K562 (cell line): ENCODE results near the gene TNFSF15. TPM values are rescaled to one million over a fixed set of nuclear protein-coding genes. Genes with fewer than 3 reads are reported as not detected.

ENCODE experiments used
- ATAC-seq: fragments of 200-7000 bp; cut with Tn5 transposase; 3 replicates; pipeline ENCODE4 v1.9.1; 2020; ENCODE audit warnings: moderate library complexity
- BruUV-seq: library from RNA; stranded (reverse); fragments of 400-500 nt; replicated peaks from 2 replicates; lab custom pipeline; 2021; lab: Mats Ljungman, UMichigan
- CTCF ChIA-PET: fragments of 300-600 bp; formaldehyde crosslinking; extraction: SDS; loops from one replicate; lab custom pipeline; 2021; ENCODE audit warnings: low intra/inter-chr PET ratio; lab: Yijun Ruan, JAX
- POLR2A ChIA-PET: fragments of 300-600, 350-650 bp; sonication (Branson Sonifier 250); formaldehyde crosslinking; extraction: SDS; loops from one replicate; lab custom pipeline; 2021; ENCODE audit warnings: antibody characterized with exemption, inconsistent platforms; lab: Yijun Ruan, JAX
- DNase-seq, 4 experiments: peaks; one replicate each; pipeline versions ENCODE4 v3.0.0 to v3.0.0-alpha.2; 2011 to 2018; ENCODE audit warnings: low spot score in 3 of 4, mixed read lengths in 3 of 4; ENCODE audit errors: extremely low read depth in 1 of 4
- FAIRE-seq: peaks from 2 replicates; lab custom pipeline; 2011; peaks lifted over from hg19 to GRCh38; lab: Jason Lieb, UNC
- H2AFZ ChIP-seq: 2 replicates; pipeline ENCODE4 v1.6.0; 2011; ENCODE audit warnings: low read depth, low read length, control low read depth, inconsistent platforms
- H3K27ac ChIP-seq: fragments of 200-600 bp; 3 replicates; pipeline ENCODE4 v1.8.0; 2011; ENCODE audit warnings: low read depth, mild to moderate bottlenecking, control low read depth, inconsistent platforms, low read length, moderate library complexity, mixed read lengths; ENCODE audit errors: extremely low read depth
- H3K27me3 ChIP-seq, 2 experiments: fragments of 300-600 bp in 1 of 2; 2 replicates in 1 of 2; 3 replicates in 1 of 2; pipeline versions ENCODE4 v1.6.0 to v1.8.0; 2011; ENCODE audit warnings: inconsistent platforms in 2 of 2, low read length in 2 of 2, mild to moderate bottlenecking in 1 of 2, mixed read lengths in 1 of 2, moderate library complexity in 1 of 2; ENCODE audit not compliant: control insufficient read depth in 2 of 2, insufficient read depth in 2 of 2
- H3K36me3 ChIP-seq: fragments of 300-600 bp; 3 replicates; pipeline ENCODE4 v1.8.0; 2011; ENCODE audit warnings: mild to moderate bottlenecking, low read length, inconsistent platforms; ENCODE audit not compliant: control insufficient read depth, insufficient read depth
- H3K4me1 ChIP-seq, 2 experiments: fragments of 200-600 bp in 1 of 2; replicated peaks in 1 of 2; 2 replicates in 1 of 2; 3 replicates in 1 of 2; pipeline versions ENCODE4 v1.5.1 to v1.8.0; 2011; ENCODE audit warnings: inconsistent platforms in 2 of 2, low read length in 2 of 2, mild to moderate bottlenecking in 1 of 2, mixed read lengths in 1 of 2, moderate library complexity in 1 of 2; ENCODE audit not compliant: control insufficient read depth in 2 of 2, insufficient read depth in 2 of 2
- H3K4me2 ChIP-seq: 2 replicates; pipeline ENCODE4 v1.6.1; 2011; ENCODE audit warnings: low read length, control low read depth, inconsistent platforms, mixed read lengths; ENCODE audit not compliant: insufficient read depth
- H3K4me3 ChIP-seq: fragments of 200-600 bp; sonication (generic), shearing (Covaris generic); 2 replicates; pipeline ENCODE4 v1.5.1; 2016; ENCODE audit warnings: control low read depth, inconsistent platforms
- H3K79me2 ChIP-seq: fragments of 200-600 bp; 3 replicates; pipeline ENCODE4 v1.8.0; 2011; ENCODE audit warnings: low read length, inconsistent platforms; ENCODE audit not compliant: control insufficient read depth, insufficient read depth
- H3K9ac ChIP-seq, 2 experiments: 2 replicates each; pipeline versions ENCODE4 v1.6.0 to v1.6.1; 2011; ENCODE audit warnings: low read depth in 2 of 2, low read length in 2 of 2, control low read depth in 1 of 2, inconsistent platforms in 1 of 2, mild to moderate bottlenecking in 1 of 2, mixed read lengths in 1 of 2; ENCODE audit not compliant: insufficient read depth in 1 of 2
- H3K9me1 ChIP-seq: one replicate; pipeline ENCODE4 v1.6.0; 2011; ENCODE audit warnings: inconsistent platforms, mild to moderate bottlenecking, low read length, moderate library complexity; ENCODE audit not compliant: control insufficient read depth, insufficient read depth
- H3K9me3 ChIP-seq: replicated peaks from 2 replicates; pipeline ENCODE4 v1.5.1; 2011; ENCODE audit warnings: low read depth, low read length, inconsistent platforms; ENCODE audit not compliant: control insufficient read depth, insufficient read depth
- H4K20me1 ChIP-seq: replicated peaks from 2 replicates; pipeline ENCODE4 v1.6.1; 2011; ENCODE audit warnings: low read length, inconsistent platforms, mixed read lengths; ENCODE audit not compliant: control insufficient read depth, insufficient read depth
- ESRRA ChIP-seq: fragments of 450-650 bp; IDR thresholded peaks from 2 replicates; pipeline ENCODE4 v1.6.1; 2014; ENCODE audit warnings: low read depth, mild to moderate bottlenecking, moderate library complexity, borderline replicate concordance
- FOXP1 ChIP-seq: sonication (generic); formaldehyde crosslinking; IDR thresholded peaks from 2 replicates; pipeline ENCODE4 v1.8.0; 2022; ENCODE audit warnings: mild to moderate bottlenecking, missing genetic modification reagents
- HDAC1 ChIP-seq, 2 experiments: fragments of 450-650 bp; IDR thresholded peaks; 2 replicates each; pipeline ENCODE4 v1.6.1; 2016 to 2017; ENCODE audit warnings: inconsistent platforms in 1 of 2, mild to moderate bottlenecking in 1 of 2, moderate library complexity in 1 of 2
- MED1 ChIP-seq: sonication (generic); formaldehyde crosslinking; IDR thresholded peaks from 2 replicates; pipeline ENCODE4 v1.8.1; 2023; ENCODE audit warnings: missing genetic modification reagents, borderline replicate concordance
- NFE2 ChIP-seq: IDR thresholded peaks from 2 replicates; pipeline ENCODE4 v1.6.1; 2014; ENCODE audit warnings: antibody characterized with exemption, low read depth
- THRAP3 ChIP-seq: fragments of 450-650 bp; IDR thresholded peaks from 2 replicates; pipeline ENCODE4 v1.6.1; 2016; ENCODE audit warnings: mild to moderate bottlenecking, inconsistent platforms, borderline replicate concordance
- TOE1 ChIP-seq, 2 experiments: fragments of 450-650 bp in 1 of 2; sonication (generic) in 1 of 2; formaldehyde crosslinking in 1 of 2; IDR thresholded peaks; 2 replicates each; pipeline versions ENCODE4 v1.7.1 to v1.8.0; 2016 to 2022; ENCODE audit warnings: borderline replicate concordance in 2 of 2, mild to moderate bottlenecking in 2 of 2, antibody characterized with exemption in 1 of 2, inconsistent platforms in 1 of 2, low read depth in 1 of 2, missing genetic modification reagents in 1 of 2, moderate library complexity in 1 of 2
- ZNF57 ChIP-seq: fragments of 450-650 bp; formaldehyde crosslinking; IDR thresholded peaks from 2 replicates; pipeline ENCODE4 v1.4.0; 2020; ENCODE audit warnings: mild to moderate bottlenecking, moderate library complexity
- ZSCAN32 ChIP-seq: fragments of 450-650 bp; formaldehyde crosslinking; IDR thresholded peaks from 2 replicates; pipeline ENCODE4 v1.4.0; 2020; ENCODE audit warnings: mild to moderate bottlenecking, moderate library complexity
- WGBS: fragments of 100-300 bp; shearing (Covaris generic); methylation state at CpG from one replicate; pipeline ENCODE4 v1.1.6; 2016; ENCODE audit warnings: low coverage, mixed read lengths; ENCODE audit not compliant: insufficient coverage; ENCODE audit errors: missing lambda C conversion rate; 5-methylcytosine and 5-hydroxymethylcytosine counted together
- in situ Hi-C: fragments of 300-500 bp; cut with MboI; formaldehyde crosslinking; loops from 4 replicates; pipeline ENCODE4 v1.15.0; 2018; ENCODE audit warnings: inconsistent platforms, mixed read lengths
- intact Hi-C: fragments of 100-400 bp; cut with micrococcal nuclease; formaldehyde crosslinking; loops from 2 replicates; pipeline ENCODE4 v1.14.2; 2022
- polyA plus RNA-seq, 8 experiments: library from polyadenylated mRNA; depleted of rRNA in 4 of 8; stranded (reverse) in 5 of 8; unstranded in 3 of 8; fragments of >200 nt; fragmentation: Nextera tagmentation in 2 of 8; fragmentation: Illumina TruSeq in 1 of 8; extraction: Ambion mirVana in 2 of 8; extraction: Trizol in 1 of 8; gene quantifications; 2 replicates each; pipeline versions ENCODE4 v1.2.1 to v1.2.3, GENCODE V29; 2011 to 2014; ENCODE audit warnings: inconsistent platforms in 1 of 8, missing spikeins in 1 of 8
- total RNA-seq, 7 experiments: library from RNA; depleted of rRNA in 6 of 7; stranded (reverse); fragments of >200 nt in 6 of 7; fragmentation: Illumina TruSeq in 2 of 7; extraction: Trizol in 2 of 7; gene quantifications; 2 replicates each; pipeline versions ENCODE4 v1.2.1 to v1.2.3, GENCODE V29; 2011 to 2021; ENCODE audit warnings: low replicate concordance in 1 of 7
- TF ChIP-seq, protein P1 (sequence below): fragments of 250-450 bp; sonication (Bioruptor Pico); IDR thresholded peaks from 2 replicates; pipeline ENCODE4 v1.8.0; 2022; ENCODE audit warnings: moderate library complexity, mild to moderate bottlenecking, inconsistent platforms
- TF ChIP-seq, protein P2 (sequence below): fragments of 250-450 bp; sonication (Bioruptor Pico); IDR thresholded peaks from 2 replicates; pipeline ENCODE4 v1.4.0; 2020; ENCODE audit warnings: mild to moderate bottlenecking, moderate library complexity
- TF ChIP-seq, protein P3 (sequence below): fragments of 450-650 bp; IDR thresholded peaks from 2 replicates; pipeline ENCODE4 v1.6.1; 2017; ENCODE audit warnings: antibody characterized with exemption, mild to moderate bottlenecking

The TNFSF15 gene
- total and polyA plus RNA-seq, 9 of the 15 experiments (the other 6 are each of a cell fraction or from before 2014, with no cell fraction given) = not detected

DNA sequence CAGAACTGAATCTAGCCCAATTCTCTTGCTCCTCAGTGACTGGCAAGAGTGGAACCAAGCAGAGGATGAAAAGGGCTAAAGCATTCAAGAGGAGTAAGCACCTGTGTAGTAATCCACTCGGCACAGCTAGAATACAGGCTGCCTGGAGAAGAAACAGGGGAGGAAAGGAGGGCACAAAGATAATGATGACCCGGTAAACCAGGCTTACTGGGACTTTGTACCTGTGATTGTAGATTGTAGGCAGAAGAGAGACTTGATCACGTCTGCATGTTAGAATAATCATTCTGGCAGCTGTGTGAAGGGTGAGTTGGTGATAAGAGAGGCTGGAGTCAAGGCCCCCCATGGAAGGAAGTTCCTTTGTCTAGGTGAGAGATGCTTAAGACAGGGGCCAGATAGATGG is 20.6 kb upstream of the TNFSF15 start:
- in situ Hi-C loops = no loop called here
- Histone ChIP-seq H3K79me2 (no peaks in the 10 kb centered on the region), H3K4me1 (no peaks in the 10 kb centered on the region), H3K9me1 (no peaks in the 10 kb centered on the region), H3K27me3 (no peaks in the 10 kb centered on the region), H4K20me1 (no peaks in the 10 kb centered on the region), H3K27ac (no peak overlapping the region), H3K4me2 (no peak overlapping the region), H3K4me3 (no peak overlapping the region), H3K36me3 (no peaks in the 10 kb centered on the region)
- intact Hi-C loops = no loop called here
- no peak for FAIRE-seq
- POLR2A ChIA-PET = no interaction called here
- BruUV-seq = no TSS peak
- WGBS = 5% methylated on average over 3 of the region's 3 CpGs
- DNase-seq = no peak
- no peak for TF ChIP-seq HDAC1 (IDR thresholded peaks at IDR 0.05)
- no peak for TF ChIP-seq ZSCAN32 (CRISPR knock-in tag)
- no peak for TF ChIP-seq FOXP1 (CRISPR knock-in tag)
- TF ChIP-seq MED1 (CRISPR knock-in tag) = no peak
- TF ChIP-seq TOE1 (IDR thresholded peaks at IDR 0.05; ENCODE audit: borderline replicate concordance) = no peak
- no peak for TF ChIP-seq TOE1 (CRISPR knock-in tag; IDR thresholded peaks at IDR 0.05; ENCODE audit: borderline replicate concordance, low read depth)
- TF ChIP-seq, protein P1, sequence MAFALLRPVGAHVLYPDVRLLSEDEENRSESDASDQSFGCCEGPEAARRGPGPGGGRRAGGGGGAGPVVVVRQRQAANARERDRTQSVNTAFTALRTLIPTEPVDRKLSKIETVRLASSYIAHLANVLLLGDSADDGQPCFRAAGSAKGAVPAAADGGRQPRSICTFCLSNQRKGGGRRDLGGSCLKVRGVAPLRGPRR (CRISPR knock-in tag) = no peak
- TF ChIP-seq NFE2 = no peak
- TF ChIP-seq THRAP3 = no peak
- TF ChIP-seq, protein P2, sequence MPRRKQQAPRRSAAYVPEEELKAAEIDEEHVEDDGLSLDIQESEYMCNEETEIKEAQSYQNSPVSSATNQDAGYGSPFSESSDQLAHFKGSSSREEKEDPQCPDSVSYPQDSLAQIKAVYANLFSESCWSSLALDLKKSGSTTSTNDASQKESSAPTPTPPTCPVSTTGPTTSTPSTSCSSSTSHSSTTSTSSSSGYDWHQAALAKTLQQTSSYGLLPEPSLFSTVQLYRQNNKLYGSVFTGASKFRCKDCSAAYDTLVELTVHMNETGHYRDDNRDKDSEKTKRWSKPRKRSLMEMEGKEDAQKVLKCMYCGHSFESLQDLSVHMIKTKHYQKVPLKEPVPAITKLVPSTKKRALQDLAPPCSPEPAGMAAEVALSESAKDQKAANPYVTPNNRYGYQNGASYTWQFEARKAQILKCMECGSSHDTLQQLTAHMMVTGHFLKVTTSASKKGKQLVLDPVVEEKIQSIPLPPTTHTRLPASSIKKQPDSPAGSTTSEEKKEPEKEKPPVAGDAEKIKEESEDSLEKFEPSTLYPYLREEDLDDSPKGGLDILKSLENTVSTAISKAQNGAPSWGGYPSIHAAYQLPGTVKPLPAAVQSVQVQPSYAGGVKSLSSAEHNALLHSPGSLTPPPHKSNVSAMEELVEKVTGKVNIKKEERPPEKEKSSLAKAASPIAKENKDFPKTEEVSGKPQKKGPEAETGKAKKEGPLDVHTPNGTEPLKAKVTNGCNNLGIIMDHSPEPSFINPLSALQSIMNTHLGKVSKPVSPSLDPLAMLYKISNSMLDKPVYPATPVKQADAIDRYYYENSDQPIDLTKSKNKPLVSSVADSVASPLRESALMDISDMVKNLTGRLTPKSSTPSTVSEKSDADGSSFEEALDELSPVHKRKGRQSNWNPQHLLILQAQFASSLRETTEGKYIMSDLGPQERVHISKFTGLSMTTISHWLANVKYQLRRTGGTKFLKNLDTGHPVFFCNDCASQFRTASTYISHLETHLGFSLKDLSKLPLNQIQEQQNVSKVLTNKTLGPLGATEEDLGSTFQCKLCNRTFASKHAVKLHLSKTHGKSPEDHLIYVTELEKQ = no peak
- no peak for TF ChIP-seq ESRRA
- TF ChIP-seq, protein P3, sequence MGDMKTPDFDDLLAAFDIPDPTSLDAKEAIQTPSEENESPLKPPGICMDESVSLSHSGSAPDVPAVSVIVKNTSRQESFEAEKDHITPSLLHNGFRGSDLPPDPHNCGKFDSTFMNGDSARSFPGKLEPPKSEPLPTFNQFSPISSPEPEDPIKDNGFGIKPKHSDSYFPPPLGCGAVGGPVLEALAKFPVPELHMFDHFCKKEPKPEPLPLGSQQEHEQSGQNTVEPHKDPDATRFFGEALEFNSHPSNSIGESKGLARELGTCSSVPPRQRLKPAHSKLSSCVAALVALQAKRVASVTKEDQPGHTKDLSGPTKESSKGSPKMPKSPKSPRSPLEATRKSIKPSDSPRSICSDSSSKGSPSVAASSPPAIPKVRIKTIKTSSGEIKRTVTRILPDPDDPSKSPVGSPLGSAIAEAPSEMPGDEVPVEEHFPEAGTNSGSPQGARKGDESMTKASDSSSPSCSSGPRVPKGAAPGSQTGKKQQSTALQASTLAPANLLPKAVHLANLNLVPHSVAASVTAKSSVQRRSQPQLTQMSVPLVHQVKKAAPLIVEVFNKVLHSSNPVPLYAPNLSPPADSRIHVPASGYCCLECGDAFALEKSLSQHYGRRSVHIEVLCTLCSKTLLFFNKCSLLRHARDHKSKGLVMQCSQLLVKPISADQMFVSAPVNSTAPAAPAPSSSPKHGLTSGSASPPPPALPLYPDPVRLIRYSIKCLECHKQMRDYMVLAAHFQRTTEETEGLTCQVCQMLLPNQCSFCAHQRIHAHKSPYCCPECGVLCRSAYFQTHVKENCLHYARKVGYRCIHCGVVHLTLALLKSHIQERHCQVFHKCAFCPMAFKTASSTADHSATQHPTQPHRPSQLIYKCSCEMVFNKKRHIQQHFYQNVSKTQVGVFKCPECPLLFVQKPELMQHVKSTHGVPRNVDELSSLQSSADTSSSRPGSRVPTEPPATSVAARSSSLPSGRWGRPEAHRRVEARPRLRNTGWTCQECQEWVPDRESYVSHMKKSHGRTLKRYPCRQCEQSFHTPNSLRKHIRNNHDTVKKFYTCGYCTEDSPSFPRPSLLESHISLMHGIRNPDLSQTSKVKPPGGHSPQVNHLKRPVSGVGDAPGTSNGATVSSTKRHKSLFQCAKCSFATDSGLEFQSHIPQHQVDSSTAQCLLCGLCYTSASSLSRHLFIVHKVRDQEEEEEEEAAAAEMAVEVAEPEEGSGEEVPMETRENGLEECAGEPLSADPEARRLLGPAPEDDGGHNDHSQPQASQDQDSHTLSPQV = no peak
- TF ChIP-seq ZNF57 (CRISPR knock-in tag) = no peak
- TF ChIP-seq, all 486 proteins: peak for 0
- no peak overlapping the region for H3K9ac ChIP-seq
- H3K9me3 ChIP-seq = no peaks in the 10 kb centered on the region
- ATAC-seq = no peak
- H2AFZ ChIP-seq = no peak overlapping the region
- CTCF ChIA-PET = no interaction called here
